ENCODE data around the gene NFATC3. TPM values are rescaled to one million over a fixed set of nuclear protein-coding genes. Genes with fewer than 3 reads are reported as not detected.

Gene NFATC3
- total RNA-seq, 1 donor from 2014 or later, result 74.5 TPM

GRCh38 chr16:68074850-68075555 is 10.2 kb upstream of the NFATC3 start:
- no peak for TF ChIP-seq CTCF (IDR thresholded peaks at IDR 0.05)
- DNase-seq (no peak), ATAC-seq (peak; percentile 16)
- H3K27ac ChIP-seq, result no peak overlapping the region
- H3K4me3 ChIP-seq, result no peak overlapping the region
- H3K27me3 ChIP-seq, result no peaks in the 10 kb centered on the region
- H3K4me1 ChIP-seq, result peaks cover 38% of the 10 kb centered on the region
- peaks cover 49% of the 10 kb centered on the region for H3K36me3 ChIP-seq
- intact Hi-C loops (cut with DNase I), result no loop called here
- no peaks in the 10 kb centered on the region for H3K9me3 ChIP-seq

GRCh38 chr16:68075980-68076379 is 9.2 kb upstream of the NFATC3 start:
- ATAC-seq, result no peak
- Histone ChIP-seq H3K27ac (peak overlapping the region; percentile 30), H3K4me3 (no peak overlapping the region), H3K36me3 (peaks cover 46% of the 10 kb centered on the region), H3K4me1 (peaks cover 44% of the 10 kb centered on the region), H3K27me3 (no peaks in the 10 kb centered on the region), H3K9me3 (no peaks in the 10 kb centered on the region)
- no peak for DNase-seq
- no peak for TF ChIP-seq CTCF (IDR thresholded peaks at IDR 0.05)
- intact Hi-C loops (cut with DNase I), result no loop called here

- intact Hi-C loops (cut with DNase I), result no loop called here
- DNase-seq, result no peak
- Histone ChIP-seq H3K27ac (peak overlapping the region; percentile 30), H3K9me3 (no peaks in the 10 kb centered on the region), H3K27me3 (no peaks in the 10 kb centered on the region), H3K4me1 (peaks cover 48% of the 10 kb centered on the region), H3K36me3 (peaks cover 40% of the 10 kb centered on the region), H3K4me3 (no peak overlapping the region)
- TF ChIP-seq CTCF (IDR thresholded peaks at IDR 0.05), result no peak
- no peak for ATAC-seq
Observed at GRCh38 chr16:68076560-68076959, 8.6 kb upstream of the NFATC3 start.

- intact Hi-C loops (cut with DNase I), result no loop called here
- TF ChIP-seq CTCF (IDR thresholded peaks at IDR 0.05), result no peak
- Histone ChIP-seq H3K27ac (peak overlapping the region; percentile 85), H3K9me3 (no peaks in the 10 kb centered on the region), H3K36me3 (peaks cover 29% of the 10 kb centered on the region), H3K4me1 (peaks cover 54% of the 10 kb centered on the region), H3K27me3 (no peaks in the 10 kb centered on the region), H3K4me3 (no peak overlapping the region)
- DNase-seq (no peak), ATAC-seq (no peak)
Observed at GRCh38 chr16:68077866-68078700, 7.1 kb upstream of the NFATC3 start.

GRCh38 chr16:68078701-68079375 is 6.3 kb upstream of the NFATC3 start:
- DNase-seq (no peak), ATAC-seq (no peak)
- Histone ChIP-seq H3K4me3 (no peak overlapping the region), H3K4me1 (peaks cover 62% of the 10 kb centered on the region), H3K36me3 (peaks cover 29% of the 10 kb centered on the region), H3K27me3 (no peaks in the 10 kb centered on the region), H3K27ac (peak overlapping the region; percentile 85), H3K9me3 (no peaks in the 10 kb centered on the region)
- no peak for TF ChIP-seq CTCF (IDR thresholded peaks at IDR 0.05)
- intact Hi-C loops (cut with DNase I), result no loop called here
